K562 (cell line): ENCODE measurements around the gene TXLNA. TPM values are rescaled to one million over a fixed set of nuclear protein-coding genes. Genes with fewer than 3 reads are reported as not detected.

Experiments
- ATAC-seq: fragments of 200-7000 bp; cut with Tn5 transposase; 3 replicates; pipeline ENCODE4 v1.9.1; 2020; ENCODE audit warnings: moderate library complexity
- BruUV-seq: library from RNA; stranded (reverse); fragments of 400-500 nt; replicated peaks from 2 replicates; lab custom pipeline; 2021; lab: Mats Ljungman, UMichigan
- CTCF ChIA-PET: fragments of 300-600 bp; formaldehyde crosslinking; extraction: SDS; loops from one replicate; lab custom pipeline; 2021; ENCODE audit warnings: low intra/inter-chr PET ratio; lab: Yijun Ruan, JAX
- POLR2A ChIA-PET: fragments of 300-600, 350-650 bp; sonication (Branson Sonifier 250); formaldehyde crosslinking; extraction: SDS; loops from one replicate; lab custom pipeline; 2021; ENCODE audit warnings: antibody characterized with exemption, inconsistent platforms; lab: Yijun Ruan, JAX
- DNase-seq, 4 experiments: peaks; one replicate each; pipeline versions ENCODE4 v3.0.0 to v3.0.0-alpha.2; 2011 to 2018; ENCODE audit warnings: low spot score in 3 of 4, mixed read lengths in 3 of 4; ENCODE audit errors: extremely low read depth in 1 of 4
- FAIRE-seq: peaks from 2 replicates; lab custom pipeline; 2011; peaks lifted over from hg19 to GRCh38; lab: Jason Lieb, UNC
- H2AFZ ChIP-seq: 2 replicates; pipeline ENCODE4 v1.6.0; 2011; ENCODE audit warnings: low read depth, low read length, control low read depth, inconsistent platforms
- H3K27ac ChIP-seq: fragments of 200-600 bp; 3 replicates; pipeline ENCODE4 v1.8.0; 2011; ENCODE audit warnings: low read depth, mild to moderate bottlenecking, control low read depth, inconsistent platforms, low read length, moderate library complexity, mixed read lengths; ENCODE audit errors: extremely low read depth
- H3K27me3 ChIP-seq, 2 experiments: fragments of 300-600 bp in 1 of 2; 2 replicates in 1 of 2; 3 replicates in 1 of 2; pipeline versions ENCODE4 v1.6.0 to v1.8.0; 2011; ENCODE audit warnings: inconsistent platforms in 2 of 2, low read length in 2 of 2, mild to moderate bottlenecking in 1 of 2, mixed read lengths in 1 of 2, moderate library complexity in 1 of 2; ENCODE audit not compliant: control insufficient read depth in 2 of 2, insufficient read depth in 2 of 2
- H3K36me3 ChIP-seq: fragments of 300-600 bp; 3 replicates; pipeline ENCODE4 v1.8.0; 2011; ENCODE audit warnings: mild to moderate bottlenecking, low read length, inconsistent platforms; ENCODE audit not compliant: control insufficient read depth, insufficient read depth
- H3K4me1 ChIP-seq, 2 experiments: fragments of 200-600 bp in 1 of 2; replicated peaks in 1 of 2; 2 replicates in 1 of 2; 3 replicates in 1 of 2; pipeline versions ENCODE4 v1.5.1 to v1.8.0; 2011; ENCODE audit warnings: inconsistent platforms in 2 of 2, low read length in 2 of 2, mild to moderate bottlenecking in 1 of 2, mixed read lengths in 1 of 2, moderate library complexity in 1 of 2; ENCODE audit not compliant: control insufficient read depth in 2 of 2, insufficient read depth in 2 of 2
- H3K4me2 ChIP-seq: 2 replicates; pipeline ENCODE4 v1.6.1; 2011; ENCODE audit warnings: low read length, control low read depth, inconsistent platforms, mixed read lengths; ENCODE audit not compliant: insufficient read depth
- H3K4me3 ChIP-seq: fragments of 200-600 bp; sonication (generic), shearing (Covaris generic); 2 replicates; pipeline ENCODE4 v1.5.1; 2016; ENCODE audit warnings: control low read depth, inconsistent platforms
- H3K79me2 ChIP-seq: fragments of 200-600 bp; 3 replicates; pipeline ENCODE4 v1.8.0; 2011; ENCODE audit warnings: low read length, inconsistent platforms; ENCODE audit not compliant: control insufficient read depth, insufficient read depth
- H3K9ac ChIP-seq, 2 experiments: 2 replicates each; pipeline versions ENCODE4 v1.6.0 to v1.6.1; 2011; ENCODE audit warnings: low read depth in 2 of 2, low read length in 2 of 2, control low read depth in 1 of 2, inconsistent platforms in 1 of 2, mild to moderate bottlenecking in 1 of 2, mixed read lengths in 1 of 2; ENCODE audit not compliant: insufficient read depth in 1 of 2
- H3K9me1 ChIP-seq: one replicate; pipeline ENCODE4 v1.6.0; 2011; ENCODE audit warnings: inconsistent platforms, mild to moderate bottlenecking, low read length, moderate library complexity; ENCODE audit not compliant: control insufficient read depth, insufficient read depth
- H3K9me3 ChIP-seq: replicated peaks from 2 replicates; pipeline ENCODE4 v1.5.1; 2011; ENCODE audit warnings: low read depth, low read length, inconsistent platforms; ENCODE audit not compliant: control insufficient read depth, insufficient read depth
- H4K20me1 ChIP-seq: replicated peaks from 2 replicates; pipeline ENCODE4 v1.6.1; 2011; ENCODE audit warnings: low read length, inconsistent platforms, mixed read lengths; ENCODE audit not compliant: control insufficient read depth, insufficient read depth
- MEF2D ChIP-seq: conservative IDR thresholded peaks from 2 replicates; pipeline ENCODE4 v1.6.1; 2016; ENCODE audit warnings: low read depth, missing genetic modification characterization, missing compliant biosample characterization
- NFE2 ChIP-seq: IDR thresholded peaks from 2 replicates; pipeline ENCODE4 v1.6.1; 2014; ENCODE audit warnings: antibody characterized with exemption, low read depth
- PML ChIP-seq: IDR thresholded peaks from 2 replicates; pipeline ENCODE4 v1.6.1; 2012; ENCODE audit warnings: low read length, inconsistent platforms
- POLR2A ChIP-seq: fragments of 450-650 bp; conservative IDR thresholded peaks from 2 replicates; pipeline ENCODE4 v1.6.1; 2016
- PPARD ChIP-seq: fragments of 250-450 bp; sonication (Bioruptor Pico); IDR thresholded peaks from 2 replicates; pipeline ENCODE4 v1.8.0; 2022; ENCODE audit warnings: inconsistent platforms, mild to moderate bottlenecking, moderate library complexity
- WGBS: fragments of 100-300 bp; shearing (Covaris generic); methylation state at CpG from one replicate; pipeline ENCODE4 v1.1.6; 2016; ENCODE audit warnings: low coverage, mixed read lengths; ENCODE audit not compliant: insufficient coverage; ENCODE audit errors: missing lambda C conversion rate; 5-methylcytosine and 5-hydroxymethylcytosine counted together
- in situ Hi-C: fragments of 300-500 bp; cut with MboI; formaldehyde crosslinking; loops from 4 replicates; pipeline ENCODE4 v1.15.0; 2018; ENCODE audit warnings: inconsistent platforms, mixed read lengths
- intact Hi-C: fragments of 100-400 bp; cut with micrococcal nuclease; formaldehyde crosslinking; loops from 2 replicates; pipeline ENCODE4 v1.14.2; 2022
- polyA plus RNA-seq, 8 experiments: library from polyadenylated mRNA; depleted of rRNA in 4 of 8; stranded (reverse) in 5 of 8; unstranded in 3 of 8; fragments of >200 nt; fragmentation: Nextera tagmentation in 2 of 8; fragmentation: Illumina TruSeq in 1 of 8; extraction: Ambion mirVana in 2 of 8; extraction: Trizol in 1 of 8; gene quantifications; 2 replicates each; pipeline versions ENCODE4 v1.2.1 to v1.2.3, GENCODE V29; 2011 to 2014; ENCODE audit warnings: inconsistent platforms in 1 of 8, missing spikeins in 1 of 8
- total RNA-seq, 7 experiments: library from RNA; depleted of rRNA in 6 of 7; stranded (reverse); fragments of >200 nt in 6 of 7; fragmentation: Illumina TruSeq in 2 of 7; extraction: Trizol in 2 of 7; gene quantifications; 2 replicates each; pipeline versions ENCODE4 v1.2.1 to v1.2.3, GENCODE V29; 2011 to 2021; ENCODE audit warnings: low replicate concordance in 1 of 7
- TF ChIP-seq, protein P1 (sequence below): fragments of 450-650 bp; formaldehyde crosslinking; IDR thresholded peaks from 2 replicates; pipeline ENCODE4 v1.4.0; 2020; ENCODE audit warnings: mild to moderate bottlenecking, mixed read lengths
- TF ChIP-seq, protein P2 (sequence below): fragments of 450-650 bp; IDR thresholded peaks from 2 replicates; pipeline ENCODE4 v1.7.1; 2018; ENCODE audit warnings: mild to moderate bottlenecking, low read depth; ENCODE audit not compliant: partially characterized antibody
- TF ChIP-seq, protein P3 (sequence below): fragments of 250-450 bp; sonication (Bioruptor Pico); IDR thresholded peaks from 2 replicates; pipeline ENCODE4 v1.5.0; 2021; ENCODE audit warnings: mild to moderate bottlenecking, borderline replicate concordance
- TF ChIP-seq, protein P4 (sequence below): fragments of 450-650 bp; IDR thresholded peaks from 2 replicates; pipeline ENCODE4 v1.6.1; 2016; ENCODE audit warnings: low read depth, mild to moderate bottlenecking, moderate library complexity

TXLNA gene
- total and polyA plus RNA-seq, 9 of the 15 experiments (the other 6 are each of a cell fraction or from before 2014, with no cell fraction given): 9.2 to 54.5 (median 39.3) TPM

DNA sequence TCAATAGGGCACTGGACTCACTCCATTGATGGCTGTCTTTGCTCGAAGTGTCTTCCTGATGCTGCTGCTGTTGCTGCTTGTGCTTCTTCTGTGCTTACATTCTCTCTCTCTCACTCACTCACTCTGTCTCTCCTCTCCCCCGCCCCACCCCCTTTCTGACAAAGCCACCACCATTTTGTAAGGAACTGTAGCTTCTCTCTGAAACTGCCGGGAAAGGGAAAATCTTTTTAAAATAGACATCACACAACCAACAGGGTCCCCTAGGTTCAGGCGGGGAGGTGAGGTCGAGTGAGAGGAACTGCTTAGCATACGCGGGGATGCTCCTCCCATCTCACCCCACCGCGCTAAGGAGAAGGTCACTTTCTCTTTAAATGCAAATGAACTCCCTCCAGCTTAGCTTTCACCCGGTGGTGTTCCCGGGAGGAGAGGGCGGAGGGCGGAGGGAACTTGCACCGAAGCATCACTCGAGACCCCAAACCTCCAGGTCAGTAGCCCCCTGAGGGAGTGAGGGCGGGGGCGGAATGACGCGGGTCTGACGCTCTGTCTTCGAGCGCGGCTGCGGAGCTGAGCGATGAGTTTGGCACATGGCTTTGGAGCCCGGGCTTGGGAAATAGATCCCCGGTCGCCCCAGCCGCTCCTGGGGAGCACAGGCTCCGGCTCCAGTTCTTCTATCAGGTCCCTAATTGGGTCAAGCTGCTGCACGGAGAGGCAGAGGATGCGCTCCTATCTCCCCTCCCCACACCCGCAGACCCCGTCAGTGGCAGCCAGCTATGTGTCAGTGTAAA lies 20.9 kb downstream of the TXLNA start, which contains the start of gene CCDC28B (continued):
- TF ChIP-seq, protein P1, sequence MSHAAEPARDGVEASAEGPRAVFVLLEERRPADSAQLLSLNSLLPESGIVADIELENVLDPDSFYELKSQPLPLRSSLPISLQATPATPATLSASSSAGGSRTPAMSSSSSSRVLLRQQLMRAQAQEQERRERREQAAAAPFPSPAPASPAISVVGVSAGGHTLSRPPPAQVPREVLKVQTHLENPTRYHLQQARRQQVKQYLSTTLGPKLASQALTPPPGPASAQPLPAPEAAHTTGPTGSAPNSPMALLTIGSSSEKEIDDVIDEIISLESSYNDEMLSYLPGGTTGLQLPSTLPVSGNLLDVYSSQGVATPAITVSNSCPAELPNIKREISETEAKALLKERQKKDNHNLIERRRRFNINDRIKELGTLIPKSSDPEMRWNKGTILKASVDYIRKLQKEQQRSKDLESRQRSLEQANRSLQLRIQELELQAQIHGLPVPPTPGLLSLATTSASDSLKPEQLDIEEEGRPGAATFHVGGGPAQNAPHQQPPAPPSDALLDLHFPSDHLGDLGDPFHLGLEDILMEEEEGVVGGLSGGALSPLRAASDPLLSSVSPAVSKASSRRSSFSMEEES (CRISPR knock-in tag): no peak; the same call in 1 of the 2 replicates

DNA sequence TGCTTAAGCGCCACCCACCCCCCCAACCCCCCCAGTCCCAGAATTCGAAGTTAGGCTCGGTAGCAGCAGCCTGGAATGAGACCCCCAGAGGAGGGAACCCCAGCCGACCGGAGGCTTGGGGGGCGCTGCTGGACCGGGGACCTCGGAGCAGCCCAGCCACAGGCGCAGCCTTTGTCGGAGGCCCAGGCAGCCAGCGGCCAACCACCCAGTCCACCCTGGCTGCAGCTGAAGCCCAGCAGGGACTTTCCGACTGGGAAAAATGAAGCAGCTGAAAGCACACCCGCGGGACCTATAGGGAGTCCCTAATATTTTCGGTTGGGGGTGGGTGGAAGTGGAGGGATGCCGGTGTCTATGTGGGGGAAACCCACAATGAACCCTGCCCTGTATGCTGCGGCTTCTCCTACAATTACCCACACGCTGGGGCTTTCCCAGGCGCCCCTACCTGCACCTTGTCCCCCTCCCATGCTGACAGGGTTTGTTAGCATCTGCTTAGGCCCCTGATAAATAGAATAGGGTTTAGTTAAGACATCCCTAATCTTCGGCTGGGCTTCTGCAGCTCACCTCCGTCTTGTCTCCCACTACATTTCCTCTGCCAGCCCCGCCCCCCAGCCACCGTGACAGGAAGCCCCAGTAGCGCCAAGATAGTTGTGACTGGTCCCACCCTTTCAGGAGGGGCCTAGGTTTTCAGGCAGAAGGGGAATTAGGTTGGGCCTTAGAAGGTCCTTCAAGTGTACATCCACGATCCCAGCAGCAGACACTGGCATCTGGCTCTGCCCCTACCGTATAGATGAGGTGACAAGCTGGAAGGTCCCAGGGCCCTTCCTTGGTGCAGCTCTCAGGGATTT lies 21.8 kb downstream of the TXLNA start:
- H3K79me2 ChIP-seq: peaks cover 20% of the 10 kb centered on the region
- peak overlapping the region; percentile 97 for H2AFZ ChIP-seq
- peaks cover 22 to 54% of the 10 kb centered on the region in 2 experiments for H3K4me1 ChIP-seq
- H3K9ac ChIP-seq: peak overlapping the region; percentile 69 to 89
- intact Hi-C loops: no loop called here
- peak overlapping the region; percentile 75 for H3K27ac ChIP-seq
- peaks cover 3% of the 10 kb centered on the region for H3K9me1 ChIP-seq
- ATAC-seq (peak; percentile 68), FAIRE-seq (peak; percentile 91), DNase-seq (peak; percentile 79 to 93 (median 84))
- in situ Hi-C loops: no loop called here
- H3K4me3 ChIP-seq: peak overlapping the region; percentile 49
- peaks cover 24% of the 10 kb centered on the region for H3K36me3 ChIP-seq
- peak overlapping the region; percentile 90 for H3K4me2 ChIP-seq
- 2% methylated on average over 26 of the region's 26 CpGs for WGBS
- H3K27me3 ChIP-seq: no peaks in the 10 kb centered on the region
- H4K20me1 ChIP-seq: no peaks in the 10 kb centered on the region; the same call in none of the 2 replicates
- TSS peak; percentile 55 for BruUV-seq
- ChIA-PET POLR2A (interaction anchor here (0.6 to 10.8 kb wide), 20 partner anchors 9 to 458 kb away, joined by 3 to 201 read pairs (median 4); partner anchors contain the start of genes DCDC2B, KPNA6, MARCKSL1 and TMEM39B), CTCF (no interaction called here)
- no peaks in the 10 kb centered on the region for H3K9me3 ChIP-seq
- TF ChIP-seq NFE2 (no peak), POLR2A (peak; percentile 70), MEF2D (tag) (no peak), PPARD (CRISPR knock-in tag) (no peak), PML (peak; percentile 31; the same call in 1 of the 2 replicates)
- TF ChIP-seq, protein P2, sequence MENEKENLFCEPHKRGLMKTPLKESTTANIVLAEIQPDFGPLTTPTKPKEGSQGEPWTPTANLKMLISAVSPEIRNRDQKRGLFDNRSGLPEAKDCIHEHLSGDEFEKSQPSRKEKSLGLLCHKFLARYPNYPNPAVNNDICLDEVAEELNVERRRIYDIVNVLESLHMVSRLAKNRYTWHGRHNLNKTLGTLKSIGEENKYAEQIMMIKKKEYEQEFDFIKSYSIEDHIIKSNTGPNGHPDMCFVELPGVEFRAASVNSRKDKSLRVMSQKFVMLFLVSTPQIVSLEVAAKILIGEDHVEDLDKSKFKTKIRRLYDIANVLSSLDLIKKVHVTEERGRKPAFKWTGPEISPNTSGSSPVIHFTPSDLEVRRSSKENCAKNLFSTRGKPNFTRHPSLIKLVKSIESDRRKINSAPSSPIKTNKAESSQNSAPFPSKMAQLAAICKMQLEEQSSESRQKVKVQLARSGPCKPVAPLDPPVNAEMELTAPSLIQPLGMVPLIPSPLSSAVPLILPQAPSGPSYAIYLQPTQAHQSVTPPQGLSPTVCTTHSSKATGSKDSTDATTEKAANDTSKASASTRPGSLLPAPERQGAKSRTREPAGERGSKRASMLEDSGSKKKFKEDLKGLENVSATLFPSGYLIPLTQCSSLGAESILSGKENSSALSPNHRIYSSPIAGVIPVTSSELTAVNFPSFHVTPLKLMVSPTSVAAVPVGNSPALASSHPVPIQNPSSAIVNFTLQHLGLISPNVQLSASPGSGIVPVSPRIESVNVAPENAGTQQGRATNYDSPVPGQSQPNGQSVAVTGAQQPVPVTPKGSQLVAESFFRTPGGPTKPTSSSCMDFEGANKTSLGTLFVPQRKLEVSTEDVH: peak; percentile 30
- TF ChIP-seq, protein P3, sequence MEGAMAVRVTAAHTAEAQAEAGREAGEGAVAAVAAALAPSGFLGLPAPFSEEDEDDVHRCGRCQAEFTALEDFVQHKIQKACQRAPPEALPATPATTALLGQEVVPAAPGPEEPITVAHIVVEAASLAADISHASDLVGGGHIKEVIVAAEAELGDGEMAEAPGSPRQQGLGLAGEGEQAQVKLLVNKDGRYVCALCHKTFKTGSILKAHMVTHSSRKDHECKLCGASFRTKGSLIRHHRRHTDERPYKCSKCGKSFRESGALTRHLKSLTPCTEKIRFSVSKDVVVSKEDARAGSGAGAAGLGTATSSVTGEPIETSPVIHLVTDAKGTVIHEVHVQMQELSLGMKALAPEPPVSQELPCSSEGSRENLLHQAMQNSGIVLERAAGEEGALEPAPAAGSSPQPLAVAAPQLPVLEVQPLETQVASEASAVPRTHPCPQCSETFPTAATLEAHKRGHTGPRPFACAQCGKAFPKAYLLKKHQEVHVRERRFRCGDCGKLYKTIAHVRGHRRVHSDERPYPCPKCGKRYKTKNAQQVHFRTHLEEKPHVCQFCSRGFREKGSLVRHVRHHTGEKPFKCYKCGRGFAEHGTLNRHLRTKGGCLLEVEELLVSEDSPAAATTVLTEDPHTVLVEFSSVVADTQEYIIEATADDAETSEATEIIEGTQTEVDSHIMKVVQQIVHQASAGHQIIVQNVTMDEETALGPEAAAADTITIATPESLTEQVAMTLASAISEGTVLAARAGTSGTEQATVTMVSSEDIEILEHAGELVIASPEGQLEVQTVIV: no peak; the same call in 1 of the 2 replicates
- TF ChIP-seq, protein P4, sequence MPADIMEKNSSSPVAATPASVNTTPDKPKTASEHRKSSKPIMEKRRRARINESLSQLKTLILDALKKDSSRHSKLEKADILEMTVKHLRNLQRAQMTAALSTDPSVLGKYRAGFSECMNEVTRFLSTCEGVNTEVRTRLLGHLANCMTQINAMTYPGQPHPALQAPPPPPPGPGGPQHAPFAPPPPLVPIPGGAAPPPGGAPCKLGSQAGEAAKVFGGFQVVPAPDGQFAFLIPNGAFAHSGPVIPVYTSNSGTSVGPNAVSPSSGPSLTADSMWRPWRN: no peak
